T-helper 2 cell treated with Interferon-gamma antibody and Interleukin-4, amounts not matched to agents 5 μg/mL and 100 μg/mL, for 36 hours (primary cell): ENCODE results near the gene VIT.
A peak's percentile ranks its signal among the peaks of the same experiment; 100 is the strongest.

Source experiments
- DNase-seq: peaks from one replicate; pipeline ENCODE4 v3.0.0; 2021; ENCODE audit warnings: low spot score
- H3K27ac Mint-ChIP-seq: one replicate; pipeline ENCODE4 v1.8.0; 2021; ENCODE audit warnings: mild to moderate bottlenecking, mixed read lengths
- H3K27me3 Mint-ChIP-seq: one replicate; pipeline ENCODE4 v1.8.0; 2021; ENCODE audit warnings: low read depth, mixed read lengths
- H3K36me3 Mint-ChIP-seq: one replicate; pipeline ENCODE4 v1.8.0; 2021; ENCODE audit warnings: low read depth, mixed read lengths
- H3K4me1 Mint-ChIP-seq: one replicate; pipeline ENCODE4 v1.8.0; 2021; ENCODE audit warnings: low read depth, mixed read lengths
- H3K4me3 Mint-ChIP-seq: one replicate; pipeline ENCODE4 v1.8.0; 2022; ENCODE audit warnings: mild to moderate bottlenecking, moderate library complexity, mixed read lengths
- H3K9me3 Mint-ChIP-seq: one replicate; pipeline ENCODE4 v1.8.0; 2021; ENCODE audit warnings: mixed read lengths

Gene VIT

GRCh38 chr2:36740061-36740460, 43.6 kb downstream of the VIT start:
- no peak for DNase-seq
- H3K4me1 Mint-ChIP-seq, result peaks cover 2% of the 10 kb centered on the region
- H3K9me3 Mint-ChIP-seq, result no peaks in the 10 kb centered on the region
- peaks cover 37% of the 10 kb centered on the region for H3K27me3 Mint-ChIP-seq
- no peaks in the 10 kb centered on the region for H3K36me3 Mint-ChIP-seq
- no peak overlapping the region for H3K27ac Mint-ChIP-seq
- H3K4me3 Mint-ChIP-seq, result no peak overlapping the region

GRCh38 chr2:36741188-36741837, 44.8 kb downstream of the VIT start:
- DNase-seq, result no peak
- Mint-ChIP-seq H3K4me1 (peaks cover 2% of the 10 kb centered on the region), H3K4me3 (no peak overlapping the region), H3K27ac (no peak overlapping the region), H3K27me3 (peaks cover 38% of the 10 kb centered on the region), H3K9me3 (no peaks in the 10 kb centered on the region), H3K36me3 (no peaks in the 10 kb centered on the region)

GRCh38 chr2:36743954-36744353, 47.4 kb downstream of the VIT start:
- Mint-ChIP-seq H3K36me3 (no peaks in the 10 kb centered on the region), H3K4me1 (peaks cover 2% of the 10 kb centered on the region), H3K9me3 (no peaks in the 10 kb centered on the region), H3K27ac (no peak overlapping the region), H3K27me3 (peaks cover 56% of the 10 kb centered on the region), H3K4me3 (no peak overlapping the region)
- DNase-seq, result no peak

- no peaks in the 10 kb centered on the region for H3K9me3 Mint-ChIP-seq
- no peak overlapping the region for H3K4me3 Mint-ChIP-seq
- no peaks in the 10 kb centered on the region for H3K4me1 Mint-ChIP-seq
Measured at GRCh38 chr2:36748166-36748565, 51.7 kb downstream of the VIT start.

GRCh38 chr2:36750101-36750500, 53.6 kb downstream of the VIT start:
- no peaks in the 10 kb centered on the region for H3K4me1 Mint-ChIP-seq
- H3K27me3 Mint-ChIP-seq, result peaks cover 29% of the 10 kb centered on the region
- no peak overlapping the region for H3K4me3 Mint-ChIP-seq
- H3K36me3 Mint-ChIP-seq, result no peaks in the 10 kb centered on the region
- DNase-seq, result no peak
- no peaks in the 10 kb centered on the region for H3K9me3 Mint-ChIP-seq
- no peak overlapping the region for H3K27ac Mint-ChIP-seq

More at GRCh38 chr2:36748166-36748565, 51.7 kb downstream of the VIT start:
- no peak for DNase-seq
- H3K27ac Mint-ChIP-seq, result no peak overlapping the region
- peaks cover 37% of the 10 kb centered on the region for H3K27me3 Mint-ChIP-seq
- no peaks in the 10 kb centered on the region for H3K36me3 Mint-ChIP-seq

- H3K9me3 Mint-ChIP-seq, result no peaks in the 10 kb centered on the region
- H3K4me1 Mint-ChIP-seq, result no peaks in the 10 kb centered on the region
- peaks cover 15% of the 10 kb centered on the region for H3K27me3 Mint-ChIP-seq
- no peak overlapping the region for H3K27ac Mint-ChIP-seq
- no peak overlapping the region for H3K4me3 Mint-ChIP-seq
- DNase-seq, result no peak
- H3K36me3 Mint-ChIP-seq, result no peaks in the 10 kb centered on the region
Measured at GRCh38 chr2:36753706-36754221, 57.3 kb downstream of the VIT start.

- Mint-ChIP-seq H3K4me1 (no peaks in the 10 kb centered on the region), H3K9me3 (no peaks in the 10 kb centered on the region), H3K36me3 (no peaks in the 10 kb centered on the region), H3K27me3 (peaks cover 14% of the 10 kb centered on the region), H3K27ac (no peak overlapping the region), H3K4me3 (no peak overlapping the region)
- no peak for DNase-seq
Measured at GRCh38 chr2:36754578-36754977, 58.1 kb downstream of the VIT start.

GRCh38 chr2:36756438-36756837, 59.9 kb downstream of the VIT start:
- Mint-ChIP-seq H3K27ac (no peak overlapping the region), H3K36me3 (no peaks in the 10 kb centered on the region), H3K9me3 (no peaks in the 10 kb centered on the region), H3K4me3 (no peak overlapping the region), H3K27me3 (peaks cover 14% of the 10 kb centered on the region), H3K4me1 (no peaks in the 10 kb centered on the region)
- no peak for DNase-seq

GRCh38 chr2:36762764-36763490, 66.4 kb downstream of the VIT start:
- no peaks in the 10 kb centered on the region for H3K9me3 Mint-ChIP-seq
- H3K36me3 Mint-ChIP-seq, result no peaks in the 10 kb centered on the region
- no peak overlapping the region for H3K27ac Mint-ChIP-seq
- no peak overlapping the region for H3K4me3 Mint-ChIP-seq
- H3K4me1 Mint-ChIP-seq, result no peaks in the 10 kb centered on the region
- no peak for DNase-seq
- H3K27me3 Mint-ChIP-seq, result peaks cover 4% of the 10 kb centered on the region

- Mint-ChIP-seq H3K27ac (no peak overlapping the region), H3K4me3 (no peak overlapping the region), H3K9me3 (no peaks in the 10 kb centered on the region), H3K36me3 (no peaks in the 10 kb centered on the region), H3K27me3 (peaks cover 4% of the 10 kb centered on the region), H3K4me1 (peaks cover 2% of the 10 kb centered on the region)
- no peak for DNase-seq
Measured at GRCh38 chr2:36769106-36769505, 72.6 kb downstream of the VIT start.

GRCh38 chr2:36770542-36771287, 74.2 kb downstream of the VIT start:
- Mint-ChIP-seq H3K27ac (no peak overlapping the region), H3K9me3 (no peaks in the 10 kb centered on the region)

GRCh38 chr2:36771671-36772070, 75.2 kb downstream of the VIT start:
- no peak for DNase-seq
- Mint-ChIP-seq H3K27me3 (peaks cover 4% of the 10 kb centered on the region), H3K9me3 (no peaks in the 10 kb centered on the region), H3K4me3 (no peak overlapping the region), H3K27ac (no peak overlapping the region), H3K4me1 (peaks cover 2% of the 10 kb centered on the region), H3K36me3 (no peaks in the 10 kb centered on the region)

More at GRCh38 chr2:36770542-36771287, 74.2 kb downstream of the VIT start:
- peaks cover 2% of the 10 kb centered on the region for H3K4me1 Mint-ChIP-seq
- no peaks in the 10 kb centered on the region for H3K36me3 Mint-ChIP-seq
- peaks cover 4% of the 10 kb centered on the region for H3K27me3 Mint-ChIP-seq
- DNase-seq, result peak; percentile 27
- H3K4me3 Mint-ChIP-seq, result no peak overlapping the region

- no peak for DNase-seq
- H3K9me3 Mint-ChIP-seq, result no peaks in the 10 kb centered on the region
- peaks cover 4% of the 10 kb centered on the region for H3K27me3 Mint-ChIP-seq
- H3K36me3 Mint-ChIP-seq, result no peaks in the 10 kb centered on the region
- H3K4me3 Mint-ChIP-seq, result no peak overlapping the region
- H3K4me1 Mint-ChIP-seq, result peaks cover 2% of the 10 kb centered on the region
- no peak overlapping the region for H3K27ac Mint-ChIP-seq
Measured at GRCh38 chr2:36773947-36774346, 77.4 kb downstream of the VIT start.

- Mint-ChIP-seq H3K27me3 (peaks cover 2% of the 10 kb centered on the region), H3K9me3 (no peaks in the 10 kb centered on the region), H3K36me3 (no peaks in the 10 kb centered on the region), H3K4me3 (no peak overlapping the region), H3K27ac (no peak overlapping the region), H3K4me1 (peaks cover 2% of the 10 kb centered on the region)
- no peak for DNase-seq
Measured at GRCh38 chr2:36775261-36775660, 78.8 kb downstream of the VIT start.
